WTC11 (cell line): ENCODE measurements around the gene CCDC82. TPM values are rescaled to one million over a fixed set of nuclear protein-coding genes. Genes with fewer than 3 reads are reported as not detected.

Source experiments
- ATAC-seq: fragments of 200-7000 bp; cut with Tn5 transposase; 2 replicates; pipeline ENCODE4 v1.10.0; 2021; ENCODE audit warnings: mild to moderate bottlenecking, moderate library complexity
- CTCF ChIA-PET: fragments of 300-600 bp; sonication (Branson Sonifier 250); formaldehyde crosslinking; loops from one replicate; lab custom pipeline; 2021; ENCODE audit warnings: antibody characterized with exemption; lab: Charles Lee
- POLR2A ChIA-PET: fragments of 350-600 bp; sonication (Branson Sonifier 250); formaldehyde crosslinking; loops from one replicate; lab custom pipeline; 2021; ENCODE audit warnings: antibody characterized with exemption; lab: Charles Lee
- DNase-seq: peaks from one replicate; pipeline ENCODE4 v3.0.0; 2021; ENCODE audit warnings: low spot score
- H3K27ac Mint-ChIP-seq: 2 replicates; pipeline ENCODE4 v1.8.0; 2021; ENCODE audit warnings: mixed read lengths
- H3K27me3 Mint-ChIP-seq: 2 replicates; pipeline ENCODE4 v1.8.0; 2021; ENCODE audit warnings: low read depth, mild to moderate bottlenecking, moderate library complexity, mixed read lengths
- H3K36me3 Mint-ChIP-seq: 2 replicates; pipeline ENCODE4 v1.8.0; 2021; ENCODE audit warnings: mixed read lengths
- H3K4me1 Mint-ChIP-seq: 2 replicates; pipeline ENCODE4 v1.8.0; 2022; ENCODE audit warnings: mixed read lengths
- H3K4me3 Mint-ChIP-seq: 2 replicates; pipeline ENCODE4 v1.8.0; 2021; ENCODE audit warnings: mild to moderate bottlenecking, moderate library complexity, mixed read lengths
- H3K9me3 Mint-ChIP-seq: 2 replicates; pipeline ENCODE4 v1.8.0; 2021; ENCODE audit warnings: mixed read lengths
- ATF2 ChIP-seq: sonication (generic); formaldehyde crosslinking; IDR thresholded peaks from 2 replicates; pipeline ENCODE4 v1.8.1; 2022; ENCODE audit warnings: low read depth, missing genetic modification reagents, borderline replicate concordance
- ATF3 ChIP-seq: sonication (generic); formaldehyde crosslinking; conservative IDR thresholded peaks from 2 replicates; pipeline ENCODE4 v1.8.1; 2022; ENCODE audit warnings: mild to moderate bottlenecking, missing genetic modification reagents
- ATF6 ChIP-seq: sonication (generic); formaldehyde crosslinking; IDR thresholded peaks from 2 replicates; pipeline ENCODE4 v1.8.1; 2023; ENCODE audit warnings: mild to moderate bottlenecking, missing genetic modification reagents
- CREM ChIP-seq: sonication (generic); formaldehyde crosslinking; IDR thresholded peaks from 2 replicates; pipeline ENCODE4 v1.8.1; 2022; ENCODE audit warnings: mild to moderate bottlenecking, missing genetic modification reagents, moderate library complexity
- E2F1 ChIP-seq: sonication (generic); formaldehyde crosslinking; IDR thresholded peaks from 2 replicates; pipeline ENCODE4 v1.8.0; 2022; ENCODE audit warnings: mild to moderate bottlenecking, missing genetic modification reagents
- FOXK1 ChIP-seq: sonication (generic); formaldehyde crosslinking; IDR thresholded peaks from 2 replicates; pipeline ENCODE4 v1.8.0; 2022; ENCODE audit warnings: mild to moderate bottlenecking, moderate library complexity, missing genetic modification reagents
- FOXP4 ChIP-seq: sonication (generic); formaldehyde crosslinking; IDR thresholded peaks from 2 replicates; pipeline ENCODE4 v1.8.0; 2022; ENCODE audit warnings: mild to moderate bottlenecking, missing genetic modification reagents
- GABPB1 ChIP-seq: sonication (generic); formaldehyde crosslinking; IDR thresholded peaks from 2 replicates; pipeline ENCODE4 v1.8.1; 2023; ENCODE audit warnings: mild to moderate bottlenecking, missing genetic modification reagents
- HMGXB4 ChIP-seq: sonication (generic); formaldehyde crosslinking; IDR thresholded peaks from 2 replicates; pipeline ENCODE4 v1.8.1; 2023; ENCODE audit warnings: mild to moderate bottlenecking, moderate library complexity, missing genetic modification reagents
- KAT7 ChIP-seq: sonication (generic); formaldehyde crosslinking; IDR thresholded peaks from 2 replicates; pipeline ENCODE4 v1.8.1; 2023; ENCODE audit warnings: missing genetic modification reagents, mild to moderate bottlenecking, borderline replicate concordance
- NFE2L1 ChIP-seq: sonication (generic); formaldehyde crosslinking; IDR thresholded peaks from 2 replicates; pipeline ENCODE4 v1.8.1; 2023; ENCODE audit warnings: missing genetic modification reagents
- NFYB ChIP-seq: sonication (generic); formaldehyde crosslinking; conservative IDR thresholded peaks from 2 replicates; pipeline ENCODE4 v1.8.0; 2022; ENCODE audit warnings: low read depth, missing genetic modification reagents
- OVOL2 ChIP-seq: fragments of 250-450 bp; sonication (Bioruptor Pico); IDR thresholded peaks from 2 replicates; pipeline ENCODE4 v1.9.0; 2021; ENCODE audit warnings: mild to moderate bottlenecking, borderline replicate concordance
- RORB ChIP-seq: fragments of 250-450 bp; sonication (Bioruptor Pico); IDR thresholded peaks from 2 replicates; pipeline ENCODE4 v1.9.0; 2021; ENCODE audit warnings: mild to moderate bottlenecking
- ZBTB21 ChIP-seq: sonication (generic); formaldehyde crosslinking; IDR thresholded peaks from 2 replicates; pipeline ENCODE4 v1.8.1; 2023; ENCODE audit warnings: mild to moderate bottlenecking, missing genetic modification reagents, borderline replicate concordance
- ZNF219 ChIP-seq: sonication (generic); formaldehyde crosslinking; IDR thresholded peaks from 2 replicates; pipeline ENCODE4 v1.8.0; 2023; ENCODE audit warnings: missing genetic modification reagents, mild to moderate bottlenecking, borderline replicate concordance
- ZNF232 ChIP-seq: sonication (generic); formaldehyde crosslinking; IDR thresholded peaks from 2 replicates; pipeline ENCODE4 v1.8.0; 2022; ENCODE audit warnings: mild to moderate bottlenecking, missing genetic modification reagents
- ZNF317 ChIP-seq: sonication (generic); formaldehyde crosslinking; IDR thresholded peaks from 2 replicates; pipeline ENCODE4 v1.8.1; 2023; ENCODE audit warnings: low read depth, mild to moderate bottlenecking, moderate library complexity, missing genetic modification reagents, borderline replicate concordance
- ZNF396 ChIP-seq: fragments of 250-450 bp; sonication (Bioruptor Pico); IDR thresholded peaks from 2 replicates; pipeline ENCODE4 v1.8.0; 2021; ENCODE audit warnings: mild to moderate bottlenecking, moderate library complexity, borderline replicate concordance
- ZNF416 ChIP-seq: fragments of 250-450 bp; sonication (Bioruptor Pico); IDR thresholded peaks from 2 replicates; pipeline ENCODE4 v1.9.0; 2021; ENCODE audit warnings: mild to moderate bottlenecking, inconsistent platforms
- ZNF671 ChIP-seq: fragments of 250-450 bp; sonication (Bioruptor Pico); IDR thresholded peaks from 2 replicates; pipeline ENCODE4 v1.8.0; 2021; ENCODE audit warnings: mild to moderate bottlenecking
- total RNA-seq: library from RNA; stranded (reverse); gene quantifications from 3 replicates; pipeline ENCODE4 v1.2.3, GENCODE V29; 2021

CCDC82 gene
- total RNA-seq, 1 experiment from 2014 or later, result 16.3 TPM

GRCh38 chr11:96329419-96329818 lies 60.3 kb downstream of the CCDC82 start:
- no peak for DNase-seq
- Mint-ChIP-seq H3K36me3 (0 out of 2 replicates have a peak, but pooled peaks cover 3% of the 10 kb centered on the region), H3K27me3 (no peaks in the 10 kb centered on the region), H3K4me1 (peaks cover 76% of the 10 kb centered on the region), H3K9me3 (no peaks in the 10 kb centered on the region), H3K27ac (peak overlapping the region; percentile 11; the same call in 1 of the 2 replicates), H3K4me3 (no peak overlapping the region)
- no peak for ATAC-seq
- TF ChIP-seq NFE2L1 (CRISPR knock-in tag) (no peak), ZNF671 (no peak), ZNF232 (no peak), ZNF219 (no peak), E2F1 (CRISPR knock-in tag) (no peak), CREM (no peak), NFYB (no peak), ATF6 (CRISPR knock-in tag) (no peak), KAT7 (no peak), RORB (CRISPR knock-in tag) (no peak), FOXK1 (CRISPR knock-in tag) (no peak), ATF2 (CRISPR knock-in tag) (no peak), ATF3 (CRISPR knock-in tag) (no peak), FOXP4 (CRISPR knock-in tag) (no peak), ZNF317 (no peak)
- ChIA-PET CTCF (interaction anchor here (2.9 kb wide), 1 partner anchor 14 kb away, joined by 13 read pairs; the partner anchor contains the start of gene MAML2), POLR2A (no interaction called here)

- POLR2A ChIA-PET, result no interaction called here
- Mint-ChIP-seq H3K4me3 (no peak overlapping the region), H3K9me3 (no peaks in the 10 kb centered on the region), H3K4me1 (peaks cover 77% of the 10 kb centered on the region)
- DNase-seq (no peak), ATAC-seq (no peak)
- no peak for TF ChIP-seq ZNF416 (CRISPR knock-in tag)
- no peak for TF ChIP-seq FOXP4 (CRISPR knock-in tag)
- TF ChIP-seq ZNF396 (CRISPR knock-in tag), result no peak
- TF ChIP-seq ZBTB21, result no peak
- TF ChIP-seq GABPB1 (CRISPR knock-in tag), result no peak
- no peak for TF ChIP-seq RORB (CRISPR knock-in tag)
- no peak for TF ChIP-seq HMGXB4 (CRISPR knock-in tag)
- no peak for TF ChIP-seq OVOL2 (CRISPR knock-in tag)
- TF ChIP-seq CREM, result no peak
- TF ChIP-seq, all 79 proteins: peak for 0
- Mint-ChIP-seq H3K36me3 (0 out of 2 replicates have a peak, but pooled peaks cover 3% of the 10 kb centered on the region), H3K27ac (no peak overlapping the region; the same call in 1 of the 2 replicates), H3K27me3 (no peaks in the 10 kb centered on the region)
- CTCF ChIA-PET, result interaction anchor here (2.9 kb wide), 1 partner anchor 15 kb away, joined by 13 read pairs; the partner anchor contains the start of gene MAML2
Measured at GRCh38 chr11:96328395-96329010, 61.2 kb downstream of the CCDC82 start.
